Loucy (cell line): Measurements from ENCODE around the gene HSPG2.

Source experiments
- H2AFZ ChIP-seq: fragments of 200-600 bp; sonication (generic); 2 replicates; pipeline ENCODE4 v1.6.0; 2016; ENCODE audit warnings: antibody characterized with exemption, mild to moderate bottlenecking, low read length, moderate library complexity
- H3F3A ChIP-seq: fragments of 200-600 bp; 2 replicates; pipeline ENCODE4 v1.6.0; 2016; ENCODE audit warnings: antibody characterized with exemption, low read depth, mild to moderate bottlenecking
- H3K27me3 ChIP-seq: fragments of 200-600 bp; sonication (generic); 2 replicates; pipeline ENCODE4 v1.6.1; 2014; ENCODE audit warnings: low read length, mild to moderate bottlenecking; ENCODE audit not compliant: insufficient read depth, poor library complexity, severe bottlenecking
- H3K36me3 ChIP-seq: fragments of 200-600 bp; sonication (generic); 2 replicates; pipeline ENCODE4 v1.6.1; 2016; ENCODE audit warnings: low read length; ENCODE audit not compliant: insufficient read depth
- H3K4me1 ChIP-seq: fragments of 200-600 bp; sonication (generic); 2 replicates; pipeline ENCODE4 v1.5.1; 2014; ENCODE audit warnings: low read length, mild to moderate bottlenecking; ENCODE audit not compliant: insufficient read depth, poor library complexity, severe bottlenecking
- H3K4me2 ChIP-seq: fragments of 200-600 bp; sonication (generic); 2 replicates; pipeline ENCODE4 v1.6.0; 2014; ENCODE audit warnings: antibody characterized with exemption, low read length, low read depth, mild to moderate bottlenecking; ENCODE audit not compliant: poor library complexity, severe bottlenecking
- H3K4me3 ChIP-seq: fragments of 200-600 bp; sonication (generic); 2 replicates; pipeline ENCODE4 v1.5.1; 2014; ENCODE audit warnings: low read length, mild to moderate bottlenecking, mixed read lengths; ENCODE audit not compliant: poor library complexity, severe bottlenecking
- H3K79me2 ChIP-seq: fragments of 200-600 bp; sonication (generic); 2 replicates; pipeline ENCODE4 v1.6.1; 2014; ENCODE audit warnings: low read length; ENCODE audit not compliant: insufficient read depth
- H3K9ac ChIP-seq: fragments of 200-600 bp; sonication (generic); 2 replicates; pipeline ENCODE4 v1.6.0; 2014; ENCODE audit warnings: mild to moderate bottlenecking, low read depth, low read length, moderate library complexity; ENCODE audit not compliant: poor library complexity, severe bottlenecking
- H3K9me2 ChIP-seq: fragments of 200-600 bp; sonication (generic); replicated peaks from 2 replicates; pipeline ENCODE4 v1.6.1; 2016; ENCODE audit warnings: low read depth, low read length, mixed read lengths
- H3K9me3 ChIP-seq: fragments of 200-600 bp; sonication (generic); 2 replicates; pipeline ENCODE4 v1.6.1; 2014; ENCODE audit warnings: mild to moderate bottlenecking, antibody characterized with exemption, low read length, low read depth; ENCODE audit not compliant: insufficient read depth
- H4K20me1 ChIP-seq: fragments of 200-600 bp; sonication (generic); 2 replicates; pipeline ENCODE4 v1.6.0; 2014; ENCODE audit warnings: antibody characterized with exemption, low read length, mild to moderate bottlenecking; ENCODE audit not compliant: insufficient read depth, poor library complexity, severe bottlenecking
- CTCF ChIP-seq: fragments of 200-600 bp; sonication (generic); conservative IDR thresholded peaks from 2 replicates; pipeline ENCODE4 v1.5.1; 2014; ENCODE audit warnings: mild to moderate bottlenecking, antibody characterized with exemption, low read length
- EZH2phosphoT487 ChIP-seq: fragments of 200-600 bp; IDR thresholded peaks from 2 replicates; pipeline ENCODE4 v1.6.1; 2018; ENCODE audit warnings: antibody characterized with exemption, mild to moderate bottlenecking, moderate library complexity, borderline replicate concordance

HSPG2 gene

GRCh38 chr1:21825393-21825792 is 111.7 kb downstream of the HSPG2 start:
- H3K4me3 ChIP-seq = no peak overlapping the region
- no peaks in the 10 kb centered on the region for H3F3A ChIP-seq
- no peaks in the 10 kb centered on the region for H3K27me3 ChIP-seq
- no peaks in the 10 kb centered on the region for H3K9me2 ChIP-seq
- no peaks in the 10 kb centered on the region for H3K79me2 ChIP-seq
- no peak overlapping the region for H3K4me2 ChIP-seq
- H2AFZ ChIP-seq = no peak overlapping the region
- no peaks in the 10 kb centered on the region for H3K36me3 ChIP-seq
- no peaks in the 10 kb centered on the region for H3K4me1 ChIP-seq
- H4K20me1 ChIP-seq = no peaks in the 10 kb centered on the region
- no peaks in the 10 kb centered on the region for H3K9me3 ChIP-seq
- H3K9ac ChIP-seq = no peak overlapping the region
- TF ChIP-seq EZH2phosphoT487 = no peak
- TF ChIP-seq CTCF = no peak

- Histone ChIP-seq H3K9me2 (no peaks in the 10 kb centered on the region), H4K20me1 (no peaks in the 10 kb centered on the region), H3K4me3 (no peak overlapping the region), H3F3A (no peaks in the 10 kb centered on the region), H3K79me2 (no peaks in the 10 kb centered on the region), H3K4me2 (no peak overlapping the region), H3K4me1 (no peaks in the 10 kb centered on the region), H2AFZ (no peak overlapping the region), H3K9me3 (no peaks in the 10 kb centered on the region), H3K9ac (no peak overlapping the region), H3K27me3 (no peaks in the 10 kb centered on the region), H3K36me3 (no peaks in the 10 kb centered on the region)
- TF ChIP-seq EZH2phosphoT487 = no peak
- no peak for TF ChIP-seq CTCF
These were observed 112.2 kb downstream of the HSPG2 start for GRCh38 chr1:21824926-21825325.

GRCh38 chr1:21823980-21824702 is 113.0 kb downstream of the HSPG2 start:
- Histone ChIP-seq H3K4me2 (no peak overlapping the region), H4K20me1 (no peaks in the 10 kb centered on the region), H3K36me3 (no peaks in the 10 kb centered on the region), H3K9ac (no peak overlapping the region), H3K4me3 (no peak overlapping the region), H3K9me2 (no peaks in the 10 kb centered on the region), H3K79me2 (no peaks in the 10 kb centered on the region), H3F3A (no peaks in the 10 kb centered on the region), H3K27me3 (no peaks in the 10 kb centered on the region), H2AFZ (no peak overlapping the region), H3K4me1 (no peaks in the 10 kb centered on the region), H3K9me3 (no peaks in the 10 kb centered on the region)
- TF ChIP-seq CTCF (no peak), EZH2phosphoT487 (no peak)
